CD4-positive, alpha-beta T cell treated with Interleukin-1 beta for 1 hour (primary cell): Measurements from ENCODE around the gene SMIM36.
"Not testable (repeated sequence)": the region's sequence is repeated elsewhere in the genome, so short reads cannot be mapped to it uniquely, and the experiment has no call there.

ENCODE experiments used
- DNase-seq, 2 donors: peaks; one replicate each; pipeline ENCODE4 v3.0.0-alpha.2; 2020 to 2022

The SMIM36 gene

DNA sequence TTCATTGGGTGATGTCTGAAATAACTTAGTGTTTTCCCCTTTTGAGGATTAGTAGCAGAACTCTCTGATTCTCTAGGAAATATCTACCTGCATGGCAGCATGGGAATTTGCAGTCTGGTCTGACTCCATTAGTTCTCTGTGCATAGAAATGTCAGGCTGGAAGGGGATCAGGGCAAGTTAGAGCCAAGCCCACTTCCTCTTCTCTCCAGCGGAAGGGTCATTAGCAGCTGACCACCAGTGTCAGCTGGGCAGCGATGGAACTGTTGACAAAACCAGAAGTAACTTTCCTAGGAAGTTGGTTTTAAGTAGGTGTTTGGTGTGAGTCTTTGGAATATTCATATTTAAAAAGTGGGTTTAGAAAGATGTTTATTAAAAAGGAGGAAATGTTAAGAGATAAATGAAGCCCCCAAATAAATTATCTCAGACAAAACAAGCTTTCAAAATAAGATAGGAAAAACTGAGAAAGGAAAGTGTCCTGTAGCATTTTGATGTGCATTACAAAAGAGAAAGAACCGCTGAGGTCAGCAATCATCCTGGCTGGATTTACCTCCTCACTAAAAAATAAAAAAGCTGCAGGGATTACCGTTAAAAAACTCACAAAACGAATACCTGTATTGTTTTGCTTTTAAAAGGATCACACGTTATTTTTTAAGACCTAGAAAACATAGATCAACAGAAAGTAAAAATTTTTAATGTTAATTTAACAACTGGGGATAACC is 57.3 kb downstream of the SMIM36 start:
- DNase-seq, result no peak

DNA sequence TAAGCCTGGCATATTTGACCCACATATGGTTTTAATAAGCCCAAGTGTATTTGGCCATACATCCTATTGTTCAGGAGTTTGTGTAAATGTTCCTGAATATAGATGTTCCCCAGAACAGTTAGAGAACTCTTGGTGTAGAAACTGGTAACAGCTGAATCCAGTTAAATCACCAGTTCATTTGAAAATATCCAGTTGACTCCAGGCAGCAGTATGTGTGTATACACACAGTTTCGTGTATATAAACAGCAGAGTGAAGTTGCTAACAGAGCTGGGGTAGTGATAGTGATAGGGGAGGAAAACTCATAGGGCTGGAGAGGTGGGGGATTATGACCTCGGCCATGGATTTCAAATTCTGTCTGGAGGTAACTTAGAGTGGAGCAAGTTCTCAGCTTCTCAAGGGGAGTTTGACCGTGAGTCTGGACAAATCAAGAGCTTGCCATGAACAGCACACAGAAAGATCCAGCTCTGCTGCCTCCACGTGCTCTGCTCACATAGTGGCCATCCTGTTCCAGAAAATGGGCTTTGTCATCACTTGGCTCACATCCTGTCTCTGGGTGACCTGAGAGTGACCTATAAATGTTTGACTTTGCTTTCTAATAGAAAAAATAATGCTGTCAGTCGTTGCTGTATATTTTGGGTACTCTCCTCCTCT is 59.0 kb downstream of the SMIM36 start:
- no peak for DNase-seq

DNA sequence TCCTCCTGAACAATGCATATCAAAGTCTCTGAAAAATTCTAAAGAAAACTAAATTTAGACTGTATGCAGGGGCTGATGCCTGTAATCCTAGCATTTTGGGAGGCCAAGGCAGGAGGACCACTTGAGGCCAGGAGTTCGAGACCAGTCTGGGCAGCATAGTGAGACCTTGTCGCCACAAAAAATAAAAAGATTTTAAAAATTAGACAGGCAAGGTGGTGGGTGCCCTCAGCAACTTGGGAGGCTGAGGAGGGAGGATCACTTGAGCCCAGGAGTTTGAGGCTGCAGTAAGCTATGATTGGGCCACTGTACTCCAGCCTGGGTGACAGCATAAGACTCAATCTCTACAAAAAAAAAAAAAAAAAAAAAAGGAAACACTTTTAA is 59.5 kb downstream of the SMIM36 start:
- no peak for DNase-seq

DNA sequence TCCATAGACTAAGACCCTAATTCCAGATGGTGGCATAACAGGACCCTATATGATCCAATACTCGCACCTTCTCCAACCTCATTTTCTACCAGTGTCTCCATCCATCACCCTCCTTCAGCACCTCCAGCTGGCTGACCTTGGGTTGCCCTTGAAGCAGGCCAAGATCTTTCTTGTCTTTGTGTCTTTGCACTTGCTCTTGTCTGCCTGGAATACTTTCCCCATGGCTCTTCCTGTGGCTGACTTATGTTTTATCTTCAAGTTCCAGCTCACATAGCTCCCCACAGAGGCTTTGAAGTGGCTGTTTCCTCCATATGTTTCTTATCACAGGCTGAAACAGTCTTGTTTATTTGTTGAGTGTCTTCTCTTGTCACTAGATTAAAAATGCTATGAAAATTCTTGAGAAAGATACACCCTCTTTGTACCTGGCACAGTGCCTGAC is 60.0 kb downstream of the SMIM36 start:
- no peak for DNase-seq

DNA sequence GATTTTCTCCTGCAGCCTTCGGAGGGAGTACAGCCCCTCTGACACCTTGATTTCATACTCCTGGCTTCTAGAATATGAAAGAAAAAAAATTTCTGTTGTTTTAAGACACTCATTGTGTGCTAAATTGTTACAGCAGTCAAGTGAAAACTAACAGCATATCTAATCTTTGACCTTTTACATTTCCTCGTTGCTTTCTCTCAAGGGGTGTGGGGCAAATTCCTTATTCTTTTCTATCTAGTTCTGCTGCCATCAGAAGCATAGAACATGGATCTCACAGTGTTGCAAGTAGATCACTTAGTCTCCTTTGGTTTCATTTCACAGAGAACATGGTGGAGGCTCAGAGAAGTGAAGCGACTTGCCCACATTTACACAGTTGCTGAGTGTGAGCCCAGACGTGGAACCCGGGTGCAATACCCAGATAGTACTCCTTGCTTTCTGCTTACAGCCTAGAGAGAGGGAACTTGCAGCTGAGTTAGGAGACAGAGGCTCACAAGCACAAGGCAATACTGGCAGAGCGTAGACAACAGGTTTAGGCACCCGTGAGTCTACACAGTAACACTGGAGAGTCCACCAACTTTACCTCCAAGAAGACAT is 60.9 kb downstream of the SMIM36 start:
- no peak for DNase-seq

DNA sequence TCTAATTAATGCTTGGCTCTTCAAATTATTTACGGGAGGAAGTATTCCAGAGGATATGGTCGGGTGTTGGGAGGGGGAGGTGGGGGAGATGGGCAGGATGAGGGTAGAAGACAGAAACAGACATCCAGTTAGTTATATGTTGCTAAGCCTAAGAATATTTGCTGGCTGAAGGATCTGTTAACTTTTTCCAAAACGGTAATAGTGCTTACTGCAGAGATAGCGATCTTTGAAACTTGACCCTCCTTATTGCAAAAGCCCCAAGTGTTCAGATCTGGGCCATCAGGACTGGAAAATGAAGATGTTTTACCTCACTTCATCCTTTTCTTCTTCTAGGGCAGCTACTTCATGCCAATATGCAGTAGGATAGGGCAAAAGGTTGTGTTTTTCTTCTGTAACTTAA is 62.6 kb downstream of the SMIM36 start:
- no peak for DNase-seq

DNA sequence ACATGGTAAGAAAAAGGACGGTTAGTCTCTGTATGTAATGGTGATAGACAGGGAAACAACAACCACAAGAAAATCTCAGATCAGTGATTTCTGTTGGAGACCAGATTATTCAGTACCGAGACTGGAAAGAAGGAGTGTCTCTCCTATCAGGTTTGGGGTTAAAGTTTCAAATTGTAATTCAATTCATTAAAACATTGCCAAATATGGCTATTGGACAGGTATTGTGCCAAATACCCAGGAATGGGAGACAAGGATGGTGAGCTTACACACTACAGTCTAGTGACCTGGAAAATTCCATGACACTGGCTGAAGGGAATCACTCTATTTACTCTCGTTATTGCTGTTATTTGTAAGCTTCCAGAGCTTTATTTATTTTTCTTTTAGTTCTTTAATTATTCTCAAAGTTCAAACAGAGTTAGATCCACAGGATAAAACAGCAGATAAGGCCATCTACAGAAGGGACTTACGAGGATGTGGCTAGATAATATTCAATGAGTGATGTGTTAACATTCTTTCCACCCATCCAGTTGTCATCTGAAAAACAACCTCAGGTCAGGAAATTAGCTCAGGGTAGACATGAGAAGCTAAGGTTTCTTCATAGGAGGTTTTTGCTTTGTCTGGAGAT is 64.6 kb downstream of the SMIM36 start:
- DNase-seq, result no peak

DNA sequence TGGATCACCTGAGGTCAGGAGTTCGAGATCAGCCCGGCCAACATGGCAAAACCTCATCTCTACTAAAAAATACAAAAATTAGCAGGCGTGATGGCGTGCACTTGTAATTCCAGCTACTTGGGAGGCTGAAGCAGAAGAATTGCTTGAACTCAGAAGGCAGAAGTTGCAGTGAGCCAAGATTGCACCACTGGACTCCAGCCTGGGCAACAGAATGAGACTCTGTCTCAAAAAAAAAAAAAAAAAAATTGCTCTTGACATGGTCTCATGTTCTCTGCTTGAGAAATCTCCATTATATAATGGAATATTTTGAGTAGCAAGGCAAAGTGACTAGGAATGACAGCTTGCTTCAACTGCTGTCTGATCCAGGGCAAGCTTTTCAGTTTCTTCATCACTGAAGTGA is 65.2 kb downstream of the SMIM36 start:
- DNase-seq, result not testable (repeated sequence)

DNA sequence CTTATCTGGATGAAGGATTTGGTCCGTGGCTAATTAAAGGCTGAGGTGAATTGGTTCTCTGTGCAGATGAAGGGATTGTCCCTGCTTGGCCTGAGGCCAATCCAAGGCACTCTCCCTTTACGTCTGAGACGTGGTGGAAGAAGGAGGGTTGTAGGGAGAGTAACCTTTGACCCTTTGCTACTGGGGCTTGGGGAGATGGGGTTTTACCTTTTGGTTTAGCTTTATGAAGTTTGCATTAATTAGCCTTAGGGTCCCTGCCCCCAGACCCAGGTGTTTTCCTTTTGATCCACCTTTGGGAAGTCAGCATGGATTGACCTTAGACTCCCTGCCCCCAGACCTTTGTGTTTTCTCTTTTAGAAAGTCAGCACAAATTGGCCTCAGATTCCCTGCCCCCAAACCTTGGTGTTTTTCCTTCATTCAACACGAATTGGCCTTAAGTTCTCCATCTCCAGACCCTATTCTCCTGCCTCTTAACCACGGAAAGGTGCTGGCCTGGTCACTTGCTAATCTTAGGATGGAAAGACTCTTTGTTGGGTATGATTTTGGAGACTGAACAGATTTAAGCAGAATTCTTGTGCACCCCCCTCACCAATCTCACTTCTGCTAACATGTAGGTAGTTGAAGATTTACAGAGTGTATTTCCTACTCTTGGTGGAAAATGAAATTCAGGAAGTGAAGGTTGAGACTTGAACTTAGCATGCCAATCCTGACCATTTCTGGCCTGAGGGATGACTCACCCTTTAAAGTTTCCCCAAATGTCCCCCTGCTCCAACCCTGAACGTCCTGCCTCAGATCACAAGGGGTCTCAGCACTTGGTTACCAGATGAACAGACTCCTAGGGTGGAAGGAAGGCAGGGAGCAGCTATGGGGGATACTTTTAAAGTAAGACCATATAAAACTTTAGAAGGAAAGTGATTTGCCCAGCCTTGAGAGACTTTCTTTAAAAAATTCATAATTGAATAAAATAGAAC is 66.5 kb downstream of the SMIM36 start:
- DNase-seq, result no peak

DNA sequence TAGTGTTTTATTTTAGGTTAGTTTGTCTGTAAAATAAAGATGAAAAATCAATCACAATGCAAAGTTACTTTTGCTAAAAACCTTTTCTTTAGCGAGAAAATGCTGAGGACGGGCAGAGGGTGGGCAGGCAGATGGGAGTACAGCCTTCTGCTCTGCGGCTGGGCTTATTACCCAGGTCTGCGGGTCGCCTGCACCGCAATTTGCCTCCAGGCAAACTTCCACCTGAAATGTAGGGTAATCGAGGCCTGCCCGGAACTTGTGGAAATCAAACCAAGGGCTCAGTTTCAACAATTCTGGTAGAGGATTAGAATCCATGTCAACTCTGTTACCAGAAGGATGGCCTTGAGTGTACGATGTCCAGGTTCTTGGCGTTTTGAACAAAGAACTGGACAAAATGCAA is 67.3 kb downstream of the SMIM36 start:
- no peak for DNase-seq

DNA sequence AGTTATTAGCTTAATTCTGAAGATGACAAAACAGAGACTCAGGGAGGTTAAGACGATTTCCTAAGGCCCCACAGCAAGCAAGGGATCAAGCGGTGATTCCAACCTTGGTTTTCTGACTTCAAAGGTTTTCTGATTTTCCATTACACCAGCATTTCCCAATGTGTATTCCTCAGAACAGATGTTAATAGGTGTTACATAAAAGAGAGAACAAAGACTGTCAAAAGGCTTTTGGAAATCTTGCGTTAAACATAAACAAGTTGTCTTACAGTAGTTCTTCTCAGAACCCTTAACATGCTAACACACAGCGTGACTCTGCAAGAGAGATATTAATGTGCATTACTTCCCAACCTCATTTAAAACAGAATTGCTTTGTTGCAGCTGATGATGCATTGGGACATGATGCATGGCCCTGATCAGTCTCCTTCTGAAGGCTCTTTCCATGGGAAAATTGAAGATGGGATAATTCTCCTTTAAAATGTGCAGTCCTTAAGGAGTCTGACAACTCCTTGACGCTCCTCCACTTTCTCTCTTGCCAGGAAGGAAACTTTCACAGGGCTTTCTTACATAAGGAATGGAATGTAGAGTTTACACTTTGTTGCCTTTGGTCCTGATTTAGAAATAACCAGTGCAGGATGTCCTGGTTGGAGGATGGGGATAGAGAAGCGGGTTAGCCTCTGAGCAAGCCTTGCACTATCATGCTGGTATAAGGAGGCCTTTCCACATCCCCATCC is 68.1 kb downstream of the SMIM36 start:
- DNase-seq, result no peak

DNA sequence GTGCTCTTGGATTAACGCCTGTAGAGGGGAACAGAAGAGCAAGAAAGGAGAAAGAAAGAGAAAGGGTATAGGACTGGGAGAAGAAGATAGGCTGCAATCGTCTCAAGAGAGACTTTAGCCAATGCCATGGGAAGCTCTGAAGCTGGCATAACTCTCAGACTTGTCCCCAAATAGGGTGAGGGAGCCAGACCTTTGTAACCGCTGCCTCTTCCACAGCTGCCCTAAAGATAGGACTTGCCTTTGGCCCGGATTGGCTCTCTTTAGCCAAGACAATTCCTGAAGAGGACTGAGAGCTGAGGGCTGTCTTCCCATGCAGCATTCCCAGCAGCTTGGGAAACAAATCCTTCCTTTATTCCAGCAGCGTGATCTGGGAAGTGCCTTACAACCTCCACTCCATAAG is 68.8 kb downstream of the SMIM36 start:
- DNase-seq, result no peak

DNA sequence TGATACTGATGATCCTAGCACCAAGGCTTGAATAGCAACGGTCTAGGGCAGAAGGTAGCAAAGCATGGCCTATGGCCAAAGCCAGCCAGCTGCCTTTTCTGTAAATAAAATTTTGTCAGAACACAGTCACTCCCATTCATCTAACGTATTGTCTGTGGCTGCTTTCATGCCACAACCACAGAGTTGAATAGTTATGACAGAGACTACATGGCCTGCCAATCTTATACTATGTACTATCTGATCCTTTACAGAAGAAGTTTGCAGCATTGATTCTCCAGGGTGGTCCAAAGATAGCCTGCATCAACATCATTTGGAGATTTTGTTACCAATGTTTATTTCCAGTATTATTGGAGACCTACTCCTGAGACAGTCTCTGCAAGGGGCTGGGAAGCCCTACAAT is 69.7 kb downstream of the SMIM36 start:
- DNase-seq, result no peak

DNA sequence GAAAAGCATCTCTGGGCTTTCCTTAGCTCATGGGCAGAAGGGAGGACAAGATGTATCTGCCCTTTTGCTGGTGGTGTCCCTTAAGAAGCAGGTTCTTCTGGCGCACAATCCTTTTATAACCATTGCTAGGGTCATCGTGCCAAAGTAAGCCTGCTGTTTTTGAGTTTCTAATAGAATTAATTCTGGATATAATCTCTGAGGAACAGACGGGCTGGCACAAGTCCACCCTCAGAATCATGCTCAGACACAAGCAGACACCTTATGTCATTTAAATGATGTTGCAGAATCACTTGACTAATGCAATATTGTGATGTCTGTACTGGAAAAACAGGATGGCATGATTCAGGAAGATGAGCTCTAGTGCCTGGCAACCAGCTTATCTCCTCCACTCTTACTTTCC is 70.9 kb downstream of the SMIM36 start:
- no peak for DNase-seq

DNA sequence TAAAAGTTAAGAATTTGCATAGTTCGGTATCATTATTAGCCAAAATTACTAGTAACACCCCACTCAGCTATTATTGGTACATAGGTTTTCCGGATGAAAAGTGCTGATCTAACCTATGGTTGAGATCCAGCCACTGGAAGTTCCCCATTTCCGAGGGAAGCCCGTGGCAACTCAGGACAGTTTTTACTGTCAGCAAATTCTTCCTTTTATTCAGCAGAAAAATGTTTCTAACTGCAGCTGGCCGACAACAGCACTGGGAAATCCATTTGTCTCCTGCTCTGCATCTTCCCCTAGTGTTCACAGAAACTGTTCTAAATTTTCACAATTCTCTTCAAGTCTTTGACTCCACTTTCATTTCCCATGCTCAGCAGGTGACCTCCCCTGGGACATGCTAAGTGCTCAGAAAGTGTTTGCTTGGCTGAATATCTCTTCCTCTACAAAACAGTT is 74.1 kb downstream of the SMIM36 start:
- DNase-seq, result peak in 1 of 2 donors; percentile 53

DNA sequence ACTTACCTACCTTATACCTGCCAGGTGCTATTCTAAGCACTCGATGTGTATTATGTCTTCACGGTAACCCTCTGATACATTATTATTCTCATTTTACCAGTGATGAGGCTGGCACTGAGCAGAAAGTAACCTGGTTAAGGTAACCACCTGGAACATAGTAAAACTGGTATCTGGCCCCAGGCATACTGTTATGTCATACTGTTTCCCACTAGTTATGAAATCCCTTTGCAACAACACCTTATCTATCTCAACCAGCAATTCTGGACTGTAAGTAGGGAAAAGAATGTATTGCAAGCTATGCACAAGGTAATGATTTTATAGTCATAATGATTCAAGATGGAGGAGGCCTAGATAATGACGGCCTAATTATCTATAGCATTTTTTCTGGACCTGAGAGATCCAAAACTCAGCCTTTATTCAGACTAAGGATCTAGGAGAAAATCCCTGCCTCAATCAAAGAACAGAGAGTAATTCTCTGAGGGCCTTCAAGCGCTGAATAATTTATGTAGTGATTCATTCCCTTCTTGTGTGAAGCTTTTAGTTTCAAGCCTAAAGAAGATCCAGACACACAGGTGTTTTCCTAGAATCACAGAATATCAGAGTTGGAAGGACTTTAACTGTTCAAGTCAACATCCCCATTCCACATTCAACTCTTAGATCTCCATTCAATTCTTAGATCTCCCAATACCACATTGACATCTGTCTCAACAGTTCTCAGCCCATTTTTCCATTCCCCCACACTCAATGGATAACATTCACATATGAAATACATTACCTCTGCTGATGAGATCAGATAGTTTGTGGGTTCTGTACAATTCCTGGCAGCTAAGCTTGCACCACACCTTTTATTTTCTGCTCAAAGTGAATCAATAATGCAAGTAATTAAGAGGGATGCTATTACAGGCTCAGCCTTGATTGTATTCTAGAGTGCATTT is 74.8 kb downstream of the SMIM36 start:
- no peak for DNase-seq

DNA sequence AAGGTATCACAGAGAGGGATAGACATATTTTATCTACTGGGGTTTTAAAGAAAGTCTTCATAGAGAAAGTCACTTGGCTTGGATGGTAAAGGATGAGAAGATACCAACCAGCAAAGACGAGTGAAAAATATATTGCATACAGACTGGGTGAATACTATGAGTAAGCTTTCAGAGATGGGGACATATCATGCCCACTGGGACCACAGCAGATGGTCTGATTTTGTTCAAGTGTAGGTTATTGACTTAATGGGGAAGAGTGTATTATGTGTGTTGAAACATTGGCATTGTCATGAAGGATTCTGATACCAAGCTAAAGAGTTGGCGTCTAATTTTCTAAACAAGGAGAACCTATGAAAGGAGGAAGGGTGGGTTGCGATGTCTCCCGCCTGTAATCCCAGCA is 75.8 kb downstream of the SMIM36 start:
- DNase-seq, result no peak

DNA sequence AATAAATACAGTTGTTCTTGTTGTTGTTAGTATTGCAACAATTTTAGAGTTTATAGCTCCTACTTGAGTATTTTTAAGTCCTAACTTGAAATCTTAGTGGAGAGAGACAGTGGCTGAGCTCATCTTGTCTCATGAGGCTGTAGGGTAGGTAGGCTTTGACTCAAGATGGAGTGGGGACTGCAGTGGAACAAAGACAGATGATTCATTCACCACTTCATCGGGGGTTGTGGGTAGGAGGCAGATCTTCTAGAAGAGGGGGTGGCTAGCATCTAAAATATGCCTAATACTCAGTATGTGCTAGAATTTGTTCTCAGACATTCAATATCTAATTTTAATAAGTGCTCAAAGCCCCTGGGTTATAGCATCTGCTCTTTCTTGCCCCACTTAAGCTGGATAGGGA is 76.5 kb downstream of the SMIM36 start:
- DNase-seq, result no peak

DNA sequence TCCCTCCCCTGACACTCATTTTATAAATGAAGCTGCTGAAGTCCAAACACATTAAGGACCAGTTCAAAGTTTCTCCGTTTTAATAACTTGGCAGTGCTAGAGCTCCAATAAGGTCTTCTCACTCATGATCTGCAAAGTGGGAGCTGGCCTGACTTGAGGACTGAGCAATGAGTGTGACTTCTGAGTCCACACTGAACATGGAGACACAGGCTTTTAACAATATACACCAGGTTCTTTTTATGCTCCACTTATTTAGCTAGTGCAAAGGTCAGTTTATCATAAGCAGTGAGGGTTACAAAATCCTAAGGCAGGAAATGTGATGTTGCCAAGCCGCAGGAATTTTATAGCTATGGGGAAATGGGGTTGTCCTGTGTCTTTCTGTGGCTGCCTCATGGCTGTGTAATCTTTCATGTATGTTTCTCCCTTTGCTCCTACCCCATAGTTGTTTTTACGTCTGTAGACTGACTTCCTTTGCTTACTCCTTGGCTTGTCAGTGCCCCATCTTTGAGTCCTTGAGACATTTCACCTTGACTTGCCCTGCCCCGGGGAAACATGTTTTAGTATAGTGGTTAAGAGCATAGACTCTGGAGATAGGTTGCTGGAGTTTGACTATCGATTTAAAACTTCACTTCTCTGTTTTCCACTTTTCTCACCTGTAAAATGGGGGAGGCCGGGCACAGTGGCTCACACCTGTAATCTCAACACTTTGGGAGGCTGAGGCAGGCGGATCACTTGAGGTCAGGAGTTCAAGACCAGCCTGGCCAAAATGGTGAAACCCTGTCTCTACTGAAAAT is 77.4 kb downstream of the SMIM36 start:
- DNase-seq, result no peak
